HepG2 (cell line): ENCODE results near the gene ITGA2. TPM values are rescaled to one million over a fixed set of nuclear protein-coding genes. Genes with fewer than 3 reads are reported as not detected.
A peak's percentile ranks its signal among the peaks of the same experiment; 100 is the strongest.

Experiments
- ATAC-seq: fragments of 200-7000 bp; cut with Tn5 transposase; 3 replicates; pipeline ENCODE4 v1.9.1; 2020; ENCODE audit warnings: mild to moderate bottlenecking, moderate library complexity
- BruUV-seq: library from RNA; stranded (reverse); fragments of 400-500 nt; replicated peaks from 2 replicates; lab custom pipeline; 2021; lab: Mats Ljungman, UMichigan
- CTCF ChIA-PET: fragments of 300-600 bp; formaldehyde crosslinking; extraction: SDS; loops from one replicate; lab custom pipeline; 2021; ENCODE audit warnings: low total read pairs, inconsistent platforms, low intra/inter-chr PET ratio; lab: Yijun Ruan, JAX
- POLR2A ChIA-PET: fragments of 350-600 bp; sonication (Branson Sonifier 250); formaldehyde crosslinking; loops from one replicate; lab custom pipeline; 2020; ENCODE audit warnings: antibody characterized with exemption, inconsistent platforms; lab: Yijun Ruan, JAX
- DNase-seq: peaks from one replicate; pipeline ENCODE4 v3.0.0-alpha.2; 2015; ENCODE audit warnings: low spot score
- FAIRE-seq: peaks from 3 replicates; lab custom pipeline; 2011; peaks lifted over from hg19 to GRCh38; lab: Jason Lieb, UNC
- H2AFZ ChIP-seq: one replicate; pipeline ENCODE4 v1.6.1; 2011; ENCODE audit warnings: low read length, inconsistent platforms
- H3K27ac ChIP-seq: fragments of 300-600 bp; 3 replicates; pipeline ENCODE4 v1.8.0; 2011; ENCODE audit warnings: mixed run types, mild to moderate bottlenecking, mixed read lengths, low read length, inconsistent platforms; ENCODE audit not compliant: insufficient read depth; ENCODE audit errors: extremely low read length
- H3K27me3 ChIP-seq, 2 experiments: fragments of 200-600 bp in 1 of 2; 2 replicates in 1 of 2; 3 replicates in 1 of 2; pipeline versions ENCODE4 v1.6.0 to v1.8.0; 2011; ENCODE audit warnings: low read length in 2 of 2, mild to moderate bottlenecking in 2 of 2, moderate library complexity in 2 of 2, inconsistent platforms in 1 of 2; ENCODE audit not compliant: insufficient read depth in 2 of 2, control insufficient read depth in 1 of 2
- H3K36me3 ChIP-seq, 2 experiments: fragments of 200-600 bp in 1 of 2; replicated peaks in 1 of 2; 2 replicates in 1 of 2; 3 replicates in 1 of 2; pipeline versions ENCODE4 v1.5.1 to v1.8.0; 2011; ENCODE audit warnings: low read length in 2 of 2, inconsistent platforms in 1 of 2; ENCODE audit not compliant: insufficient read depth in 2 of 2, control insufficient read depth in 1 of 2
- H3K4me1 ChIP-seq: 2 replicates; pipeline ENCODE4 v1.5.1; 2012; ENCODE audit warnings: low read length, inconsistent platforms; ENCODE audit not compliant: insufficient read depth
- H3K4me2 ChIP-seq: 2 replicates; pipeline ENCODE4 v1.6.0; 2011; ENCODE audit warnings: low read depth, low read length, inconsistent platforms
- H3K4me3 ChIP-seq, 3 experiments: fragments of 200-600 bp in 1 of 3; sonication (generic), shearing (Covaris generic) in 1 of 3; replicated peaks in 1 of 3; 2 replicates each; pipeline ENCODE4 v1.5.1; 2011 to 2016; ENCODE audit warnings: low read length in 3 of 3, inconsistent platforms in 2 of 3, low read depth in 2 of 3, mild to moderate bottlenecking in 2 of 3, control low read depth in 1 of 3, mixed read lengths in 1 of 3; ENCODE audit not compliant: insufficient read depth in 1 of 3
- H3K79me2 ChIP-seq: one replicate; pipeline ENCODE4 v1.6.1; 2011; ENCODE audit warnings: low read length, inconsistent platforms; ENCODE audit not compliant: insufficient read depth
- H3K9ac ChIP-seq: 2 replicates; pipeline ENCODE4 v1.6.0; 2011; ENCODE audit warnings: mild to moderate bottlenecking, low read depth, low read length, inconsistent platforms; ENCODE audit not compliant: insufficient read depth
- H3K9me3 ChIP-seq: 2 replicates; pipeline ENCODE4 v1.5.1; 2012; ENCODE audit warnings: mild to moderate bottlenecking, low read length
- H4K20me1 ChIP-seq: 2 replicates; pipeline ENCODE4 v1.6.0; 2011; ENCODE audit warnings: inconsistent platforms, mild to moderate bottlenecking, low read length, moderate library complexity; ENCODE audit not compliant: insufficient read depth
- MEIS2 ChIP-seq: sonication (generic); formaldehyde crosslinking; IDR thresholded peaks from 2 replicates; pipeline ENCODE4 v1.9.0; 2021; ENCODE audit warnings: mild to moderate bottlenecking, missing genetic modification reagents
- PRDM10 ChIP-seq: sonication (generic); formaldehyde crosslinking; IDR thresholded peaks from 2 replicates; pipeline ENCODE4 v1.4.0; 2020; ENCODE audit warnings: low read depth, missing genetic modification reagents
- SSRP1 ChIP-seq: IDR thresholded peaks from 2 replicates; pipeline ENCODE4 v1.6.1; 2016; ENCODE audit warnings: control low read depth
- in situ Hi-C: cut with HindIII; loops from 2 replicates; pipeline ENCODE4 v1.10.0; 2017; ENCODE audit warnings: low pct_unique_long_range_greater_than_20kb; ENCODE audit not compliant: extremely low pct_ligation_motif_present
- intact Hi-C: fragments of 100-400 bp; cut with micrococcal nuclease; formaldehyde crosslinking; loops from one replicate; pipeline ENCODE4 v1.10.0; 2022; ENCODE audit not compliant: unreplicated experiment
- polyA plus RNA-seq, 8 experiments: library from polyadenylated mRNA; depleted of rRNA in 3 of 8; stranded (reverse) in 7 of 8; unstranded in 1 of 8; fragments of >200 nt; fragmentation: Illumina TruSeq in 4 of 8; extraction: Trizol in 4 of 8; gene quantifications; 2 replicates each; pipeline versions ENCODE4 v1.2.1 to v1.2.3, GENCODE V29; 2011 to 2016; ENCODE audit warnings: low read depth in 4 of 8, missing spikeins in 1 of 8, mixed read lengths in 1 of 8; ENCODE audit not compliant: insufficient read depth in 1 of 8
- total RNA-seq, 5 experiments: library from RNA; depleted of rRNA; stranded (reverse); fragments of >200 nt; fragmentation: Illumina TruSeq; extraction: Trizol; gene quantifications; 2 replicates each; pipeline ENCODE4 v1.2.3, GENCODE V29; 2016; ENCODE audit warnings: low read depth in 1 of 5
- TF ChIP-seq, protein P1 (sequence below): sonication (generic); formaldehyde crosslinking; IDR thresholded peaks from 2 replicates; pipeline ENCODE4 v1.8.0; 2022; ENCODE audit warnings: missing genetic modification reagents, low read depth, mild to moderate bottlenecking, borderline replicate concordance

Gene ITGA2
- total and polyA plus RNA-seq, 2 of the 13 experiments (the other 11 are each of a cell fraction or from before 2014, with no cell fraction given), result 15.8 to 58.3 TPM

DNA sequence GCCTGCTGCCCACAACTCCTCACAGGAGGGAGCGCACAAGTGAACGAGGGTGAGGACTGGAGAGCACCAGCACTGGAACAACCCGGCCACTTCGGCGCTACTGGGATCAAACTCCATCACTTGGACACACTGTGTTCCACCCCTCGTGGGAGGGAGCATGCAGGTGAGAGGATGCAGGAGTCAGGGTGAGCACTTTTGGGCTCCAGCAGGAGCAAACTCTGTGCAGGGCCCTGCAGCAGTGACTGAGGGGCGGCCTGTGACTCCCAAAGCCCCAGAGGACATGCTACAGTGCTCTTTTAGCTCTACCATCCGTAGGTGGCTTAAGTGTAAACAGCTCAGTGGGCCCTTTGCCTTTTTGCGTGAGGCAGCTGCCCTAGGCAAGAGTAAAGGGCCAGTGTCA lies 124.8 kb downstream of the ITGA2 start (continued):
- no peak for TF ChIP-seq PRDM10 (CRISPR knock-in tag)
- TF ChIP-seq MEIS2, result no peak
- TF ChIP-seq, protein P1, sequence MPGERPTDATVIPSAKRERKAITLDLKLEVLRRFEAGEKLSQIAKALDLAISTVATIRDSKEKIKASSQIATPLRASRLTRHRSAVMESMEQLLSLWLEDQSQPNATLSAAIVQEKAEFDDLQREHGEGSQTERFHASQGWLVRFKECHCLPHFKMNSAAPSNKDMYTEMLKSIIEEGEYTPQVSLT (CRISPR knock-in tag), result no peak

GRCh38 chr5:53114988-53115387 lies 125.8 kb downstream of the ITGA2 start:
- POLR2A ChIA-PET, result no interaction called here
- no peaks in the 10 kb centered on the region for H3K9me3 ChIP-seq
- ATAC-seq (no peak), FAIRE-seq (no peak), DNase-seq (peak; percentile 16)
- H3K4me3 ChIP-seq, result no peak overlapping the region
- H3K79me2 ChIP-seq, result peaks cover 7% of the 10 kb centered on the region
- H2AFZ ChIP-seq, result no peak overlapping the region
- no peaks in the 10 kb centered on the region for H4K20me1 ChIP-seq
- intact Hi-C loops (no loop called here), in situ Hi-C loops (no loop called here)
- no peaks in the 10 kb centered on the region; a peak in 2 of 5 replicates for H3K27me3 ChIP-seq
- H3K27ac ChIP-seq, result no peak overlapping the region
- H3K9ac ChIP-seq, result no peak overlapping the region
- BruUV-seq, result no TSS peak
- H3K4me1 ChIP-seq, result peaks cover 52% of the 10 kb centered on the region
- no peak for TF ChIP-seq SSRP1
- CTCF ChIA-PET, result no interaction called here
- H3K36me3 ChIP-seq, result no peaks in the 10 kb centered on the region
- H3K4me2 ChIP-seq, result no peak overlapping the region
